GM19468 (cell line): ENCODE results near the gene PNMA1.

Source experiments
- ATAC-seq: cut with Tn5 transposase; IDR thresholded peaks from one replicate; pipeline ENCODE4 v1.9.1; 2021; ENCODE audit warnings: mild to moderate bottlenecking, moderate library complexity, moderate number of reproducible peaks; ENCODE audit not compliant: unreplicated experiment; ENCODE audit errors: extremely low read depth

PNMA1 gene

GRCh38 chr14:73739174-73739898, 25.2 kb upstream of the PNMA1 start:
- no peak for ATAC-seq

- no peak for ATAC-seq
Measured at GRCh38 chr14:73738518-73739173, 24.5 kb upstream of the PNMA1 start.

GRCh38 chr14:73736842-73737241, 22.7 kb upstream of the PNMA1 start:
- ATAC-seq = no peak

GRCh38 chr14:73732006-73732405, 17.8 kb upstream of the PNMA1 start:
- no peak for ATAC-seq

GRCh38 chr14:73731111-73731510, 16.9 kb upstream of the PNMA1 start:
- ATAC-seq = no peak

- no peak for ATAC-seq
Measured at GRCh38 chr14:73729556-73730265, 15.5 kb upstream of the PNMA1 start.

GRCh38 chr14:73728717-73729330, 14.6 kb upstream of the PNMA1 start:
- no peak for ATAC-seq

GRCh38 chr14:73727166-73727565, 13.0 kb upstream of the PNMA1 start:
- ATAC-seq = no peak

GRCh38 chr14:73726025-73726961, 12.1 kb upstream of the PNMA1 start:
- no peak for ATAC-seq

- ATAC-seq = no peak
Measured at GRCh38 chr14:73725116-73726024, 11.2 kb upstream of the PNMA1 start.

- ATAC-seq = no peak
Measured at GRCh38 chr14:73724696-73725095, 10.5 kb upstream of the PNMA1 start.

- no peak for ATAC-seq
Measured at GRCh38 chr14:73723797-73724661, 9.8 kb upstream of the PNMA1 start.

GRCh38 chr14:73723406-73723796, 9.2 kb upstream of the PNMA1 start:
- no peak for ATAC-seq

GRCh38 chr14:73722581-73722980, 8.4 kb upstream of the PNMA1 start:
- no peak for ATAC-seq

GRCh38 chr14:73721101-73721821, 7.1 kb upstream of the PNMA1 start:
- no peak for ATAC-seq

- no peak for ATAC-seq
Measured at GRCh38 chr14:73720636-73721035, 6.5 kb upstream of the PNMA1 start.

- no peak for ATAC-seq
Measured at GRCh38 chr14:73719791-73720190, 5.6 kb upstream of the PNMA1 start.
